AG09319 (cell line): ENCODE data around the gene CALM1.

Experiments
- DNase-seq: peaks from one replicate; pipeline ENCODE4 v3.0.0-alpha.2; 2010; ENCODE audit warnings: low read depth; ENCODE audit errors: extremely low read depth
- TF ChIP-seq, protein P1 (sequence below): IDR thresholded peaks from 2 replicates; pipeline ENCODE4 v1.5.1; 2011; ENCODE audit warnings: low read depth, mild to moderate bottlenecking, inconsistent platforms, low read length, moderate library complexity

Gene CALM1

DNA sequence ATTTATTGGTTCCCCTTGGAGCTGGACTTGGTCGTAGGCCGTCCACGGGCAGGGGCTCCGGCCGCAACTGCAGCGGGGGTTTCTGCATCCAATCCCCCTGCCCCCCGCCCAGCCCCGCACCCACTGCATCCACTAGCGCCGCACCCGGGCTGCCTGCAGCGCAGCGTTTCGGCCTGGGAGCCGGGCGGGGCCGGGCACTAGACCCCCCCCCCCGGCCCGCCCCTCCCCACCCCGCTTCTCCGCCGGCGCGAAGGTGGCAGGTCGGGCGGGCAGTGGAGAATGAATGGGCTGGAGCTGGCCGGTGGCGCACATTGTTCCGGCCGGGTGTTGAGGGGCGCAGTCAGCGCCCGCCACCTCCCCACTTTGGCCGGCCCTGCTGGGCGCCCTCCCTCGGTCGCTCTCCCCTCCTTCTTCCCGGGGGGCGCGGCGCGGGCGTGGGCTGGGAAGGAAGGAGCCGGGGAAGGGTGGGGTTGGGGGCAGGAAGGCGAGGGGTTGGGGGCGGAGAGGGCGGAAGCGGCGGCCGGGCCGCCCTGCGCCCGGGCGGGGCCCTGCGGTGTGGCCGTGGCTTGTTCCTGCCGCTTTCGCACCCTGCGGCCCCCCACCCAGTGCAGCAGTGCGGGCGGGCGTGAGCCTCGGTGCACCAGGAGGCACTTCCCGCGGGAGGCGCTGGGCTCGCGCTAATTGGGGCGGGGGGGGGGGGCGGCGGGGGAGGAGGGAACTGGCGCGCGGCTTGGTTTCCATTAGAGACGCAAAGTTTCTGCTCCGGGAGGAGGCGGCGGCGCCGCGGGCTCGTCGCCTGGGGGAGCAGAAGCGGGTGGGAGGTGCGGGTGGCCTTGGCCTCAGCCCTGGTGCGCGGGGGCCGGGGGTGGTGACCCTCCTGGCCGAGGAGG lies 841 bp downstream of the CALM1 start:
- TF ChIP-seq, protein P1, sequence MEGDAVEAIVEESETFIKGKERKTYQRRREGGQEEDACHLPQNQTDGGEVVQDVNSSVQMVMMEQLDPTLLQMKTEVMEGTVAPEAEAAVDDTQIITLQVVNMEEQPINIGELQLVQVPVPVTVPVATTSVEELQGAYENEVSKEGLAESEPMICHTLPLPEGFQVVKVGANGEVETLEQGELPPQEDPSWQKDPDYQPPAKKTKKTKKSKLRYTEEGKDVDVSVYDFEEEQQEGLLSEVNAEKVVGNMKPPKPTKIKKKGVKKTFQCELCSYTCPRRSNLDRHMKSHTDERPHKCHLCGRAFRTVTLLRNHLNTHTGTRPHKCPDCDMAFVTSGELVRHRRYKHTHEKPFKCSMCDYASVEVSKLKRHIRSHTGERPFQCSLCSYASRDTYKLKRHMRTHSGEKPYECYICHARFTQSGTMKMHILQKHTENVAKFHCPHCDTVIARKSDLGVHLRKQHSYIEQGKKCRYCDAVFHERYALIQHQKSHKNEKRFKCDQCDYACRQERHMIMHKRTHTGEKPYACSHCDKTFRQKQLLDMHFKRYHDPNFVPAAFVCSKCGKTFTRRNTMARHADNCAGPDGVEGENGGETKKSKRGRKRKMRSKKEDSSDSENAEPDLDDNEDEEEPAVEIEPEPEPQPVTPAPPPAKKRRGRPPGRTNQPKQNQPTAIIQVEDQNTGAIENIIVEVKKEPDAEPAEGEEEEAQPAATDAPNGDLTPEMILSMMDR: no peak
- no peak for DNase-seq

DNA sequence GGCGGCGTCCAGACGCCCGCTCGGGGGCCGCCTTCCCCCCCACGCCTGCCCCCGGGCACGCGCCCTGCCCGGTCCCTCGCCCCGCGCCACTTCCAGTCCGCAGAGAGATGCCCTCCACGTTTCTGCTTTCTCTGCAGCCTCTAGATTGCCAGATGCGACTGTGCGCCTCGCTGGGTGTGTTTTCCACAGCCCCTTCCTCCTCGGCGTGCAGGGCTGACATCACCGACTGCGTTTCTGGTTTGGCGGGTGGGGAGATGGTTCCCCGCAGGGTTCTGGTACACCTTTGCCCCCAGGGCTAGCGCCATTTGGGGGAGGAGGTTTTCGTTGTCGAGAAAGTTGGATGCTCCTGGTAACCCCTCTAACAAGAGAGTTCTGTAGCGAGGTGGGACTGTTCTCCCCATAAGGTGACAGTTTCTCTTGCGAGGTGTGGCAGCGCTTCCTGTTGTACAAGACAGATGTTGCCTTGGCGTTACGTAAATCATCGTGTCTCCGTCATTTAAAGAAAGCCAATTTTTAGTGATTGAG lies 1.5 kb downstream of the CALM1 start:
- no peak for DNase-seq
- TF ChIP-seq, protein P1: no peak

DNA sequence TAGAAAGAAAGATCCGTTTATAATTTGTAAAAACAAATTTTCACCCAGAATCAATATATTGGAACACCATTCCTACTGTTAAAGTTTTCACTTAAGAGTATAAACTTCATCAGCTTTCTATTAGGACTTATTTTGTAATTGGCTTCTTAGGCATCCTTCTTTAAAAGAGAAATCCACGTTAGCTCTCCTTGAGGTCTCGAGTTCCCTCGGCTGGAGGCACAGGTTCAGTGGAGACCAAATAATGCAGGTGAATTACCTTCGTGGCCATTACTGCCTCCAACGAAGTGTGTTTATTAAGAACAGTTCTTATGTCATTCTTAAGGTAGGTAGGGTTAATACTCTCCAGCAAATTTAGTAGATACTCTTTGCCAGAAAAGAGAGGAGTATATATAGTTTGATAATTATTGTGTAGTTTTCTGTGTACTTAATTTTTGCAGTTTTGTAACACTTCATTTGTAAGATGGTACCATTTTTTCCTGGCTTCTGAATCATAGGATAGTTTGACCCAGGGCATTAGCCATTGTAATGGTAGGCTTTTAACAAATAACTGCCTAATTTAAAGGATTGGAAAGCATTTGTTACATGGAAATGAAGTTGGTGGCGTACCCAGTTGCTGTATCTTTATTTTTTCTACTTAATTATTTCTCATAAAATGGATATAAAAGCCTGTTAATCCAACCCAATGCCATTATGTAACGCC lies 2.2 kb downstream of the CALM1 start:
- TF ChIP-seq, protein P1: no peak; the same call in 1 of the 2 replicates
- no peak for DNase-seq

DNA sequence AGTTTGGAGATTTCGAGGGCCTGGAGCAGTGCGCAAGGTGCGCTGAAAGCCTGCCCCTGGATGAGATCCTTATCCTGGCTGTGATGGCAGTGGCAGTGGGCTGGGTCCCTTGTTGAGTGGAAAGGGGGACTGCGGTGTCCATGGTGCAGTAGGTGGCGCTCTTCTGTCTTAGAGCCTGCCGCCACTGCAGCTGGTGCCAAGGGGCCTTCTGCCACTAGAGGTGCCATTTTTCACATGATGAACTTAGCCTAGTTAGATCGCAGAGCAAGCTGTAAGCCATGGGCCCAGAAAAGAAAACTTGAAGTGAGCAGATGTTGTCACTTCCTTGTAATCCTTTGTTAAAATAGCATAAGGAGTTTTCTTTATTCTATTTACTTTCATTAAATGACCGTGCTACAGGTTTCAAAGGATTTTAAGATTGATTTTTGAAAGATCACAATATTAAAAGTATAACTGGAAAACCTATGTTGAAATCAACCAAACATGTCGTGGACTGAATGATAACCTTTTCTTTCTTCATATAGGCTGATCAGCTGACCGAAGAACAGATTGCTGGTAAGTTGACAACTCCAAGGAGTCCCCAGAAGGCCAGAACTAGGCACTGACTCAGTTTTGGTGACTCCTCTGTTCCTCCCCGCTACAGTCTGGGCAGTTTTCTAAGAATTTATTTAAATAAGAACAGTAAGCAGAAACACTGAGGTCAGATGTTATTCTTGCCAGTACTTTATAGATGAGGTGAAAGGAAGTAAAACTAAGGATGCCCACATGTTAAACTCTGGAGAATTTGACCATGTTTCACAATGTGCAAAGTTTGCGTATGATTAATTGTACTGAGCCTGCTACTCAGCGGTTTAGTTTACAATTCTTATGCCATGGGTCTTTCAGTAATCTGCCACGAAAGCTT lies 3.0 kb downstream of the CALM1 start:
- peak; percentile 78 for DNase-seq
- TF ChIP-seq, protein P1: no peak; the same call in none of the 2 replicates

DNA sequence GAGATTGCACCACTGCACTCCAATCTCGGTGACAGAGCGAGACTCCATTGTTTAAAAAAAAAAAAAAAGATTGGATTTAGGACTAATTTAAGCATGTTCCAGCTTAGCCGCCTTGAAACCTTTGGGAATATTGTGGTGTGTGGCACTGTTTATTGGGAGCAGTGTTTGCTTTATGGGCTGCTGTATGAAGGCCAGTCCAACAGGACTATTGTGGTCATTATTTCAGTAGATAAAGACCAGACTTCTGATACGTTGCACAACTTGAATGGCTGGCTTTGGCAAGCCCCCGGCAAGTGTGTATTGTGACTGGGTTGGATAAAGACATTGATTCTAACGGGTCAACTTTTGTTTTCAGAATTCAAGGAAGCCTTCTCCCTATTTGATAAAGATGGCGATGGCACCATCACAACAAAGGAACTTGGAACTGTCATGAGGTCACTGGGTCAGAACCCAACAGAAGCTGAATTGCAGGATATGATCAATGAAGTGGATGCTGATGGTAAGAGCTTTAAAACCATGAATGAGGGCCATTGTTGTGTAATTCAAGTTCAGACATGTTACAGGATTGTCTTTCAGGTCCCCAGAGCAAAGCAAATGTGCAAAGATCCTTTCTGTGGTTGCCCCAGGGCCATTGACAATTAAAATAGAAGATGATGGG lies 4.2 kb downstream of the CALM1 start:
- no peak for DNase-seq
- TF ChIP-seq, protein P1: no peak

DNA sequence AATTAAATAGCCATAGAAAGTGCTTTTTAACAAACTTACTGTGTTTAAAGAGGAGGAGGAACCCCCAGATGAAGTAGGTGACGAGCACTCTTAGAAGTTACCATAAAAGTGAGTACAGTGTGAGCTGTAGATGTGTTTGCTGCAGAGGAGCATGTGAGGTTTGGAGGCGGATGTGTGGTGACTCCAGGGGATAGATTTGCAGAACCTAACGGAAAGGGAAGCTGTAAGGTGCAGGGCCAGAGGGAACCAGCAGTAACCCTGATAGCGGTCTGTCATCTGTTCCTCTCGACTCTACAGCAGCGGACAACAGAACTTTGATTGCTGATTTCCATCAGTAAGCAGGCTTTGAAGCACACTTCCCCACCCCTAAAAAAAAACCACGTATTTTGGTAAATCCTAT lies 5.2 kb downstream of the CALM1 start:
- DNase-seq: no peak
- TF ChIP-seq, protein P1: no peak
